Kasumi-1 (cell line): ENCODE results near the gene CRISP2.
A peak's percentile ranks its signal among the peaks of the same experiment; 100 is the strongest.

Experiments used
- DNase-seq, 2 experiments: peaks; one replicate each; lab custom pipeline; 2025; lab: John Stamatoyannopoulos, UW

CRISP2 gene

GRCh38 chr6:49662231-49662891, 51.0 kb downstream of the CRISP2 start:
- DNase-seq: no peak

DNA sequence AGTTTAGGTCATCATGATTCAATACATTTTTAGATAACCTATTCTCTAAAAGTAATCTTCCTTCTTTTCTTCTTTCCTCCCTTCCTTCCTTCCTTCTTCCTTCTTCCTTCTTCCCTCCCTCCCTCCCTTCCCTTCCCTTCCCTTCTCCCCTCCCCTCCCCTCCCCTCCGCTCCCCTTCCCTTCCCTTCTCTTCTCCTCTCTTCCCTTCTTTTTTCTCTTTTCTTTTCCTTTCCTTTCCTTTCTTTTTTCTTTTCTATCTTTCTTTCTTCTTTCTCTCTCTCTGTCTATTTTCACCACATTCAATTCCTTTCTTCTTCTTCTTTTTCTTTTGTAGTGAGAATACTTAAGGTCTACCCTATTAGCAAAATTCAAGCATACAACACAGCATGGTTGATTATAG, 59.4 kb downstream of the CRISP2 start:
- no peak for DNase-seq

DNA sequence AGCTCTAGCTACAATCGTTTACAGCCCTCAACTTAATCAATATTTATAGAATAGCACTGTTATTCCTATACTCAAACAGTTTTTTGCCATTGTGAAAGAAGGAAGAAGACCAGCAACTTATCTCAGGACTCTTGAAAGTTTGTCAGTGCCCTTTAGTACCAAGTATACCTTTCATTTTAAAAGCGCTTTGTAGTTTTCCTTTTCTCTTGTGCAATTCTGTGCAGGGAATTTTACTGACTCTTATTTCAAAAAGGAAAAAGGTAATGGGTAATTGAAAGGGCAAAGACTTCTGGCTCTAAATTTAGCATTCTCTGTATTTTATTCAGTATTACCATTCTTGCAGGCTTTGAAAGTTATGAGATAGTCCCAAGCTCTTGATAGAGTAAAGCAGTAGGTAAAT, 59.9 kb downstream of the CRISP2 start:
- DNase-seq: no peak

- DNase-seq: no peak
Measured at GRCh38 chr6:49651239-49651638, 62.1 kb downstream of the CRISP2 start.

DNA sequence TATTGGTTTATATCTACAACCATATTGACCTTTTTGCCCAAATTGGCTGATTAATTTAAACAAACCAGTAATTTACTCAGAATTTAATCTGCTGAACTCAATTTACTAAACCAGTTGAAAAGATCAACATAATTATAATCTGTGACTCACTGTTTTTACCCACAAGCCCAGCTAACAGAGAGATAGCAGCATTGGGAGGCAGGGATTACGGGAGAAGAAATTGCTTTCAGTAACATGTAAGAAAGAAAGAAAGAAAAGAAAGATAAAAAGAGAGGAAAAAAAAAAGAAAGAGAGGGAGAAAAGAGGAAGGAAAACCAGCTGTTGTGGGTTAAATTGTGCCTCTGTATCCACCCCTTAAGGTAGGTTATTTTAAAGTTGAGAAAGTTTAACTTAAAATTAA, 63.4 kb downstream of the CRISP2 start:
- no peak for DNase-seq

- DNase-seq: no peak
Measured at GRCh38 chr6:49648036-49648435, 65.3 kb downstream of the CRISP2 start.

- DNase-seq: no peak
Measured at GRCh38 chr6:49647476-49647875, 65.9 kb downstream of the CRISP2 start.

DNA sequence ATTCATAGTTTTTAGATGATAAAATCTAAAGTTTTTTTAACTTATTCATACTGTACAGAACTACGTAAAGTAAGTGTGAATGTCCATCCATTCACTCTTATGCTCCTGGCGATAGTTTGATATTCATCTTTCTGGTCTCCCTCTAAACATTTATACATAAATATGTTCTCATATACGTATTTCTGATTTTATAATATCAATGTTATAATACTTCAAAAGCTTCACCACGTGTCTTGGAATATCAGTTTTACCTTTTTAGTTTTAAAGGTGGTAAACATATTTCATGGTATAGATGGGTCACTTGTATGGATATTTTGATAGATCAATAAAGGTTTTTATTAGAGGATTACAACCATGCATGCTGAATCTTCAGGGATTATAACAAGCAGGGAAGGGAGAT, 66.4 kb downstream of the CRISP2 start:
- DNase-seq: no peak

DNA sequence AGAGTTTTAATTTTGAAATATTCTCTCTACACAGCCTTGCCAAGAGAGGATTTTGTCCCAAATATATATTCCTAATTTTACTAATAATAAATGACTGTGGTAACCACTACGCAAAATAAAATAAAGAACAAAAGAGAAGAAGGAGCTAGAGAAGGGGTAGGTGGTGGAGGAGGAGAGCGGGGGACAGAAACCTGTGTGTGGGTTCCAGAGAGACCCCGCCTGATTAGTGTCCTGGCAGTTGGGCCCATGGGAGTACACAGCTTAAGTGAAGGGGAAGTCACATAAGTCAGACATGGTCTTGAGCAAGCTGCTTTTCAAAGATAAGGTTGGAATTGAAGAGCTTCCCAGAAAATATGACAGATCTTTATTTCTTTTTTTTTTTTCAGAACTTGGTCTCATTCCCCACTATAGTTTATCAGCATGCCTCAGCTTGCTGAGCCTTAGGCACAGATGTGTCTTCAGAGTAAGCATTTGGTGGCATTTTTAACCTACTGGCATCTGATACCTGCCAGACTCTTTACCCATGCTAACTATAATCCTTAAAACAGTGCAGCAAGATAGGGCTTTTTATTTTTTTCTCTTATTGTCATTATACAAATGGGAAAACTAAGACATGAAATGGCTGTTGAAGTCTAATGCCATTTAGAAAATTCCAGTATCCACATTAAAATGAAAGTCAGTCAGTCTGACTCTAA, 67.1 kb downstream of the CRISP2 start:
- DNase-seq: peak; percentile 21 to 25

DNA sequence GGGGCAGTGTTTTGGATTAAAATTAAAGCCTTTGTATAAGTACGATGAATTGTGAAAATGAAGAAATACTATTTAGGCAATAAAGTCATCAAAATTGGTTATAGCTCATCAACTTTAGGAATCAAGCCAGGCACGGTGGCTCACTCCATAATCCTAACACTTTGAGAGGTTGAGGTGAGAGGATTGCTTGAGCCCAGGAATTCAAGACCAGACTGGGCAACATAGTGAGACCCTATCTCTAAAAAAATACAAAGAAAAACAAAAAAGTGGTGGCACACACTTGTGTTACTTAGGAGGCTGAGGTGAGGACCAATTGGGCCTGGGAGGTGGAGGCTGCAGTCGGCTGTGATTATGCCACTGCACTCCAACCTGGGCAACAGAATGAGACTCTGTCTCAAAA, 68.2 kb downstream of the CRISP2 start:
- DNase-seq: no peak
